ENCODE results near the gene PRKAR1B. TPM values are rescaled to one million over a fixed set of nuclear protein-coding genes. Genes with fewer than 3 reads are reported as not detected.

Gene PRKAR1B
- total RNA-seq, 2 donors from 2014 or later = 33.5 to 43.2 TPM

- Mint-ChIP-seq H3K27ac (no peak overlapping the region), H3K4me1 (no peaks in the 10 kb centered on the region), H3K4me3 (no peak overlapping the region), H3K36me3 (ENCODE audit: low read depth) (peaks cover 70% of the 10 kb centered on the region), H3K27me3 (ENCODE audit: insufficient read depth) (no peaks in the 10 kb centered on the region), H3K9me3 (no peaks in the 10 kb centered on the region)
- no peaks in the 10 kb centered on the region for H3K9me3 ChIP-seq (ENCODE audit: control insufficient read depth, low read length)
- H3K27ac ChIP-seq (ENCODE audit: low read depth, low read length) = no peak overlapping the region
- no peak overlapping the region for H3K9ac ChIP-seq (ENCODE audit: extremely low read depth, low read length, poor library complexity, severe bottlenecking)
- H3K4me3 ChIP-seq (ENCODE audit: low read length) = no peak overlapping the region
- WGBS, 2 experiments (ENCODE audit: insufficient coverage in 1 of 2, insufficient read length in 1 of 2) = 93 to 94% methylated on average over 13 to 19 of the region's 19 CpGs
- H3K27me3 ChIP-seq (ENCODE audit: control insufficient read depth, insufficient read depth, low read length, poor library complexity, severe bottlenecking) = no peaks in the 10 kb centered on the region
- TF ChIP-seq CTCF (conservative IDR thresholded peaks at IDR 0.05) = no peak
- peaks cover 54% of the 10 kb centered on the region for H3K36me3 ChIP-seq (ENCODE audit: control insufficient read depth, insufficient read depth, low read length)
- no peaks in the 10 kb centered on the region for H3K4me1 ChIP-seq (ENCODE audit: control insufficient read depth, insufficient read depth, low read length)
- DNase-seq = no peak
These were observed 30.7 kb upstream of the PRKAR1B start for GRCh38 chr7:757741-758163.

DNA sequence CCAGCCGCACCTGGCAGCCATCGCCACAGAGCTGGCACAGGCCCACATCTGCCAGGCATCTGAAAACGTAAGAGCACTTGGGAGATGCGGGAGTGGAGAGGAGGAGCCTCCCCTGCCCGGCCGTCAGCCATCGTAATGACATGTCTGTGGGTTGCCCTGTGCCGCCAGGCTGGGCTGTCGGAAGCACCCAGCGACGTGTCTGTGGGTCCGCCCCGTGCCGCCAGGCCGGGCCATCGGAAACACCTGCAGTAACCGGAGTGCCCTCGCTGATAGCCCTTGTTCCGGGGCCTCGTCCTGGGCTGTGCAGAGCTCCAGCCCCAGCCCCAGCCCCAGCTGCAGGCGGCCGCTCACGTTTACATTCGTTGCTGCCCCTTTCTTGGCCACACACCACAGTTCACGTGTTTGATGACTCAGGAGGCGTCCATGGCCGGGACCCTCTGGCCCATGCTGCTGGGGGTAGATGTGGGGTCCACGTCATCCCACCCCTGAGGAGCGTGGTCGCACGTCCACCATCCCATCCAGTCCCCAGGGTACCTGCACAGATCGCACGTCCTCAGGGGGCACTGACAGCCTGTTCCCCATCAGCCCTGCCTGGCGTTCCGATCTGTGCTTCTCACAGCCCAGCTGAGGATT is 30.0 kb upstream of the PRKAR1B start:
- Mint-ChIP-seq H3K36me3 (ENCODE audit: low read depth) (peaks cover 77% of the 10 kb centered on the region), H3K27ac (no peak overlapping the region), H3K27me3 (ENCODE audit: insufficient read depth) (no peaks in the 10 kb centered on the region), H3K4me1 (no peaks in the 10 kb centered on the region), H3K4me3 (no peak overlapping the region), H3K9me3 (no peaks in the 10 kb centered on the region)
- no peak overlapping the region for H3K9ac ChIP-seq (ENCODE audit: extremely low read depth, low read length, poor library complexity, severe bottlenecking)
- H3K27me3 ChIP-seq (ENCODE audit: control insufficient read depth, insufficient read depth, low read length, poor library complexity, severe bottlenecking) = no peaks in the 10 kb centered on the region
- TF ChIP-seq CTCF (conservative IDR thresholded peaks at IDR 0.05) = no peak
- WGBS, 2 experiments (ENCODE audit: insufficient coverage in 1 of 2, insufficient read length in 1 of 2) = 96 to 97% methylated on average over 25 to 35 of the region's 35 CpGs
- H3K27ac ChIP-seq (ENCODE audit: low read depth, low read length) = no peak overlapping the region
- no peak overlapping the region for H3K4me3 ChIP-seq (ENCODE audit: low read length)
- DNase-seq = no peak
- H3K9me3 ChIP-seq (ENCODE audit: control insufficient read depth, low read length) = no peaks in the 10 kb centered on the region
- no peaks in the 10 kb centered on the region for H3K4me1 ChIP-seq (ENCODE audit: control insufficient read depth, insufficient read depth, low read length)
- H3K36me3 ChIP-seq (ENCODE audit: control insufficient read depth, insufficient read depth, low read length) = peaks cover 61% of the 10 kb centered on the region

- no peak for TF ChIP-seq CTCF (conservative IDR thresholded peaks at IDR 0.05)
- H3K9me3 Mint-ChIP-seq = no peaks in the 10 kb centered on the region
- no peak overlapping the region for H3K27ac Mint-ChIP-seq
- H3K36me3 ChIP-seq (ENCODE audit: control insufficient read depth, insufficient read depth, low read length) = peaks cover 64% of the 10 kb centered on the region
- no peaks in the 10 kb centered on the region for H3K27me3 ChIP-seq (ENCODE audit: control insufficient read depth, insufficient read depth, low read length, poor library complexity, severe bottlenecking)
- peaks cover 76% of the 10 kb centered on the region for H3K36me3 Mint-ChIP-seq (ENCODE audit: low read depth)
- H3K27me3 Mint-ChIP-seq (ENCODE audit: insufficient read depth) = no peaks in the 10 kb centered on the region
- H3K4me3 ChIP-seq (ENCODE audit: low read length) = no peak overlapping the region
- no peak overlapping the region for H3K9ac ChIP-seq (ENCODE audit: extremely low read depth, low read length, poor library complexity, severe bottlenecking)
- WGBS, 2 experiments (ENCODE audit: insufficient coverage in 1 of 2, insufficient read length in 1 of 2) = 93 to 99% methylated on average over 24 to 30 of the region's 30 CpGs
- no peak for DNase-seq
- H3K4me1 ChIP-seq (ENCODE audit: control insufficient read depth, insufficient read depth, low read length) = no peaks in the 10 kb centered on the region
- no peak overlapping the region for H3K27ac ChIP-seq (ENCODE audit: low read depth, low read length)
- no peak overlapping the region for H3K4me3 Mint-ChIP-seq
- H3K4me1 Mint-ChIP-seq = no peaks in the 10 kb centered on the region
- no peaks in the 10 kb centered on the region for H3K9me3 ChIP-seq (ENCODE audit: control insufficient read depth, low read length)
These were observed 29.3 kb upstream of the PRKAR1B start for GRCh38 chr7:756231-756927.

Measured in endodermal cell (in vitro differentiated cells).